NCI-H82 (cell line): ENCODE measurements around the gene EIF4E.
"Not testable (repeated sequence)": the region's sequence is repeated elsewhere in the genome, so short reads cannot be mapped to it uniquely, and the experiment has no call there.

Source experiments
- DNase-seq: peaks from one replicate; lab custom pipeline; 2025; lab: John Stamatoyannopoulos, UW

The EIF4E gene

DNA sequence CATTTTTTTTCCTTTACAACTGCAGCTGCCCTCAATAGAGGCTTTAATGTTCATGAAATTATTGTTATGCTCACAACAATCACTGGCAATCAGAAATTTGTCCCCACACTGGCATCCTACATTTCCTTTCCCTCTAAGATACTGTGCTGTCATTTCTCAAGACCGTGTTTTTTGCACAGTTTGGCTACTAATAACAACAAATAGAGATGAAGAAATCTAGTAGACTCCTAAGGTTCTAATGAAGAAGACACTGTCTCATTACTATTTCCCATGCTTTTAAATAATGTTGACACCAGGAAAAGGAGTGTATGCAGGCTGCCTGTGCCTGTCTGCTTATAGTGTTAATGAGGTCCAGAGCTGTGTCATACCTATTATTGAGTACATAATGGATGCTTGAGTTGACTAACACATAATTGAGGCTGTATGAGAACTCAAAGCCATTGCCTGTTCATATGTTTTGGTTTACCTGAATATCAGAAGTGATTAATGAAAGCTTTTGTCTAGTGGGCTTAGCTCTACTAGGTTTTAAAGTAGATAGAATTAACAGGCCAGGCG lies 1.5 kb upstream of the EIF4E start:
- no peak for DNase-seq

DNA sequence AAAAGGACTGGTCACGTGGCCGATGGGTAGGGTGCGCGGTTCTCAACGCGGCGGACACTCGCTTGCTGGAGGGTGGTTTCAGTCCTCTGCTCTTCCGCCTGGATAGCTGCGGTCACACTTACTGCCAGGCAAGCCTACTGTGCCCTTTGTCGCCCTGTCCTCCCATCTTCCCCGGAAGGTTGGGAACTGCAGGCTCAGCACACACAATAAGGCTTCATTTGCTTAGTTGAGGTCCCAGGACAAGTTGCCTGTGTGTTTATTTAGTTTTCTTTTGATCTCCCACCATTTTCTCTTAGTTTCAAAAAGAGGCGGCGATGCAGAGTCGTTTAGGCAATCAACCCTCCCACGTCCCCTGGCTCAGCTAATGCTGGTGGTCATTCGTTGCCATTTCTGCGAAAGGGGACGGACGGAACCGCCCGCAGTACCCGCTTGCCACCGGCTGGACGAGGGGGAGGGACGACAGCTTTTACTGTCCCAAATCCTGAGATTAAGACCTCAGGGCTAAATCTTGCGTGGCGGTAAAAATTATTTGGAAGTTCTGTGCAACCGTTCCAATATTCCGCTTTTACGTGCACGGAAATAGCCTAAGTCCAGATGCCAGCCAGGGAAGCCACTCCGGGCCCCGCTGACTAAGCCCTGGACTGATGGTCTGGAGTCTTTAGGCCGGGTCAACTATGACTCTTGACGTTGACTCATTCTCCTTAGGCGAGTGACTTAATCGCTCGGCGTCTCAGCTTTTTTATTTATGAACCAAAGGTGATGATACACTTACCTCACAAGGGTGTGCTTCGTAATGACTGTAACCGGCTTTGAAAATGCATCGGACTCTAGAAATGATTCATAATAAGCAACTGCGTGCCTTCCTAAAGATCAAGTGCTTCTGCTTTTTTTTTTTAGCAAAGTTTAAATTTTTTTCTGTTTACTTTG lies 671 bp upstream of the EIF4E start:
- peak; percentile 68 for DNase-seq

DNA sequence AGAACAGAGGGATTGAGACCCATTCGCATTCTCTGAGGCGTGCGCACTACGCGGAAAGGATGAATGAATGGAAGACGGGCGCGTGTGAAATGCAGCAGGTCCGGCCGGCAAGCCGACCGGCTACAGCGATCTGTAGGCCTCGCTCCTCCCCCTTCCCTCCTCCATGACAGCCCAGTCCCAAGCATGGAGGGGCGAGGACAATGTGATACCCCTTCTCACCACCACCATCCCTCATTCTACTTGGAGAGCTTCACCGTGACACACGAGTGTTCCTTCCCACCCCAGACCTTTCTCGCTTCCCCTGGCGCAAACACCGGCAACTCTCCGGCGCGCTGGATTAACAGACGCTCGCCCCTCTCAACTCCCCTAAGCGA lies 815 bp downstream of the EIF4E start:
- DNase-seq = peak; percentile 90

DNA sequence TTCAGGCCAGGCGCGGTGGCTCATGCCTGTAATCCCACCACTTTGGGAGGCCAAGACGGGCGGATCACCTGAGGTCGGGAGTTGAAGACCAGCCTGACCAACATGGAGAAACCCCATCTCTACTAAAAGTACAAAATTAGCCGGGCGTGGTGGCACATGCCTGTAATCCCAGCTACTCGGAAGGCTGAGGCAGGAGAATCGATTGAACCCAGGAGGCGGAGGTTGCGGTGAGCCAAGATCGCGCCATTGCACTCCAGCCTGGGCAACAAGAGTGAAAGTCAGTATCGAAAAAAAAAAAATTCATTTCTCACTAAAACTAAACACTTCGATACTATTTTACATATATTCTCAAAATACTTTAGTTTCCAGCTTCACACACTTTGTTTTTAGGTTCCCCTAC lies 2.7 kb downstream of the EIF4E start:
- DNase-seq = not testable (repeated sequence)

DNA sequence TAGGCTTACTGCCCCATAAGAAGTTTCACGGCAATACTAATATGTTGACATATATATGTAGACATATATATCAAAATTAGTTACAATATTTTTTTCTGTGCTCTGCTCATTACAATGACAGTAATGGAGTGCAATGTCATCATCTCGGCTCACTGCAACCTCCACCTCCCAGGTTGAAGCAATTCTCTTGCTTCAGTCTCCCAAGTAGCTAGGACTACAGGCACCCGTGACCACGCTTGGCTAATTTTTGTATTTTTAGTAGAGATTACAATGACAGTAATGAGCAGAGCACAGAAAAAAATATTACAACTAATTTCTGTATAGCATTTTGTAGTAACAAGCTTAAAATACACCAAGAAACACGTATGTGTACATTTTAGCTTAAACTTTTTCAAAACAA lies 7.6 kb downstream of the EIF4E start:
- DNase-seq = no peak

DNA sequence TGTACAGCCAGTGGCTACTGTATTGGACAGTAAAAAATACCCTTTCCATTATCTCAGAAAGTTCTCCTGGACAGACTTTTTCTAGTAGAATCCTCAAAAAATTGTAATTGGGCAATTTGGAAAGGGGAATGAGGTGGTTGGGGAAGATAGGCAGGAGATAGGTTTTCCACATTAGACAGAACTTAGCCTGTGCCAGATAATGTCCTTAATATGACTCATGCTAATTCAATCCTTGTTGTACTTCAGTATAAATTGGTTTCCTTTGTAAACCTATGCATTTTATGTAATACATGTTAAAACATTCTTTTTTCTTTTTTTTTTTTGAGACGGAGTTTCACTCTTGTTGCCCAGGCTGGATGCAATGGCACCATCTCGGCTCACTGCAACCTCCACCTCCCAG lies 8.9 kb downstream of the EIF4E start:
- DNase-seq = no peak

DNA sequence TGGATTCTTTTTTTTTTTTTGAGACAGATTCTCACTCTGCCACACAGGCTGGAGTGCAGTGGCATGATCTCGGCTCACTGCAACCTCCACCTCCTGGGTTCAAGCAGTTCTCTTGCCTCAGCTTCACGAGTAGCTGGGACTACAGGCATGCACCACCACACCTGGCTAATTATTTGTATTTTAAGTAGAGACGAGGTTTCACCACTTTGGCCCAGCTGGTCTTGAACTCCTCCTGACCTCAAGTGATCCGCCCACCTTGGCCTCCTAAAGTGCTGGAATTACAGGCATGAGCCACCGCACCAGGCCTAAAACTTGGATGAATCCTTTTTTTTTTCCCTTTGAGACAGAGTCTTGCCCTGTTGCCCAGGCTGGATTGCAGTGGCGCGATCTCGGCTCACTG lies 18.2 kb downstream of the EIF4E start:
- not testable (repeated sequence) for DNase-seq

DNA sequence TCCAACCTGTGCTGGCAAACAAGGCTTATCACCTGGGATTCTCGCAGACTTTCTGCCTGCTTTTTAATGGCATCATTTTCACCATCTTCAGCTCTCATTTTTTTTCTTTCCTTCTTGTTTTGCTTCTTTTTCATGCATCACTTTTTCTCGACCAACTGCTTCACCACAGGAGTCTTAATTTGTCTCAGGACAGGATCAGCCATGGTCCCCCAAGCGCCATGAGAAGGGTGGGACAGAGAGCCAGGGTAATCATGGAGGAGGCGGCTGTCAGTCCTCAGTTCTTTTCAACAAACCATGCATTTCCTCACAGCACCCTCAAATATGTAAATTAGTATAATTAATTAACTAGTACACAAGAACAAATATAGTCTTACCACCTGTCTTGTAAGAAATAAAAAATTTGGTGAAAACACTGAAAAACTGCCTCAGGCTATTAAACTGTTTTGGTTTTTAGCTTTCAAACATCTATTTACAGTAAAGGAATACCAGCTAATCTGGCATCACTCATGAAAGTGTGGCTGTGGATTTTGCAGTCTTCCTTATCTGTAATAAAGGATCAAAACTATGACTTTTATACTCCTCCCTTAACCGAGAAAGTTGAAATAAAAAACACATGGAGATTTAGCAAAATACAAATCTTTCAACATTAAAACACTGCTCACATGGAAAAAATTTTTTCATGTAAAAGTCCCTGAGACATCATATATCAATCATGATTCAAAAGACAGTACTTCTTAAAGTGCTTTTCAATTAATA lies 19.1 kb downstream of the EIF4E start:
- DNase-seq = no peak

DNA sequence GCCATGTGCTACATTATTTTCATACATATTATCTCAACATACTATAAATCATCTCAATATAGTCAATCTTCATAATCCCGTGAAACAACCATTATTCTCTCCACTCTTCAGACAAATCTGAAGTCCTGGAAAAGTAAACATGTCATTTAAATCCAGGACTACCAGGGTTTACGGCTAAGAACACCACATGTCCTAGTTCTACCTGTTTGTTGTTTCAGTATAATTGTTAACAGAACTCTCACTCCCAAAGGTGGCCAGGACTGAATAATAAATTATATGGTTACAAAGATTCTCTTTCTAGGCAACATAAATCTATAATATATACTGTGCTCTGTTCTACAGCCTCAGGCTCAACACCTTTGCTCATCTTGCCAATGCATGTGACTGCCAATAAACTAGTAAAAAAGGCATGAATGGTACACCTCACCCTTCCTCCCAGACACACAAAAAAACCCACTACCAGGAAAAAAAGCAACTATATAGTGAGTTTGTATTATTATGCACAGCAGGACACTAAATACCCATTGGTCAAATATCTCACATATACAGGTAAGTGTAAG lies 20.1 kb downstream of the EIF4E start:
- DNase-seq = no peak

DNA sequence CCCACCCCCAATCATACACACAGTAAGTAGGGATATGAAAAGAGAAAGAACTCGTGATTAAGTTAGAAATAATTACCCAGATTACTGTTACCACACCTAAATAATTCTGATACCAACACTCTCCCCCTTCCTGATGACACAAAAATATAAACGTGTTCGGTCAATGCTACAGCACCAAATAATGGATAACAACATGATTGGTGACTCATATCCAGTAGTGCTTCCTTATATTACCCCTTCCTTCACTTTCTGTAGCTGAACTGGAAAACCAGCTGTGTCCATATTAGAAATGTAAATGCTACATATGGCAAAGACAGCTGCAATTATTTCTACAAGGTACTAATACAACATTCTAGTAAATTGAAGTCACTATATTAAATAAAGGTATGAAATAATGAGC lies 20.8 kb downstream of the EIF4E start:
- no peak for DNase-seq

DNA sequence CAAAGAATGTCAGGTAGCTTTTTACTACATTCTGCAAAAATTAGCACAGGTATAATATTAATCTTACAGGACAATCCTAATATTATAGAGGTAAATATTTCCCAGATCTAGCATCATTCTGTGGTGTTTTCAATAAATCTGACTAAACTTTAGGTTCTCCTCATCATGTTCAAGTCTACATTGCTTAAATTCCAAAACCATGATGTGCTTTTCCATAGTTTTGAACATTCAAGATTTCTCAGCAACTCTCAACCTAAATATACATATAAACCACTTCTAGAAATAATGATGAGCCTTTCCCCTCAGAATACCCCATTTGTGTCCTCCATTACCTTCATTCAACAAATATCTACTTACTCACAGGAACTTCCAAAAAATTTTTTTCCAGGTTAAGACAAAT lies 23.1 kb downstream of the EIF4E start:
- DNase-seq = no peak

DNA sequence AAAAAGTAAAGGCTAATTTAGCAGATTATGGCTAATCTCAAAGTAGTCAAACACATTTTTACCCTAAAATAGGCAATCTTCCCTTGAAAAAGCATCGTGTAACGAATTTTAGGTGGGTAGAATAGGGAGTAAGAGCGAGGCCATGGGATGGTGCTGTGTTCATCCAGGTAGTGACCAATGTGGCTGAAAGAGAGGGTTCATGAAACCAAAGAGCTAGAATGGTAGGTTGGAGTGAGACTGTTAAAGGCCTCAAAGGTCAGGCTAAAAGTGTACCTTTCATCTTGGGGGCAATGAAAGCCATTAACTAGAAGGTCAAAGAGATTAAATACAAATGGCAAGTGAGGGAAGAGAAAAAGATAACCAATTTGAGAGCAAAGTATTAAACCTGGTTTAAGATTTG lies 23.6 kb downstream of the EIF4E start:
- DNase-seq = no peak

DNA sequence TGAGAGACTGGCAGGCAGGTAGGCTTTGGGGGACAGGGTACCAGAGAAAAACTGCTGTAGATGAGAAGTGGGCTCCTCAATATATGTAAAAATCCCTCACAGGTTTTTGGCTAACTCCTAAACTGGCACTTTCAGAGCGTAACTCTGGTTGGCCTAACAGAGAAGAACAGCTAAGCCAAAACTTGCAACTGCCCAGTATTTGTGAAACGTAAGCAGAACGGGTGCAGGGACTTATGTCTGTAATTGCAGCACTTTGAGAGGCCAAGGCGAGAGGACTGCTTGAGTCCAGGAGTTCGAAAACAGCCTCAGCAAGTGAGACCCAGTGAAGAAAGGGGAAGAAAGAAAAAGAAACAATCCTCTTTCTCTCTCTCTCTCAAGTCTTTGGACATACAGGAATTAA lies 25.0 kb downstream of the EIF4E start:
- no peak for DNase-seq

DNA sequence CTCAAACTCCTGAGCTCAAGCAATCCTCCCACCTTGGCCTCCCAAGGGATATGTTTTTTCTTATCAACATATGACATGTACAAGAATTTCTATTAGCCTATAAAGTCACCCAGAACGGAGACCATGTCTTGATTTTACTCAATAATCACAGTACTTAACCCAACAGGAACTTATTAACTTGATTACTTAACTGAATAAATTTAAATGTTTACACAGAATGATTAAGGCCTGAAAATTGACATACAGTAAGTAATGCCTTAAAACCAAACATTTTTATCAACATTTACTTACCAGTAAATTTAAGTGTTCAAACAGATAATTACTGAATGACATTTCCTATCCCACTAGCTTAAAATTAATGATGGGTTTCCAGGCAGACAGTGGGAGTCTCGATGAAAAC lies 25.4 kb downstream of the EIF4E start:
- DNase-seq = no peak

DNA sequence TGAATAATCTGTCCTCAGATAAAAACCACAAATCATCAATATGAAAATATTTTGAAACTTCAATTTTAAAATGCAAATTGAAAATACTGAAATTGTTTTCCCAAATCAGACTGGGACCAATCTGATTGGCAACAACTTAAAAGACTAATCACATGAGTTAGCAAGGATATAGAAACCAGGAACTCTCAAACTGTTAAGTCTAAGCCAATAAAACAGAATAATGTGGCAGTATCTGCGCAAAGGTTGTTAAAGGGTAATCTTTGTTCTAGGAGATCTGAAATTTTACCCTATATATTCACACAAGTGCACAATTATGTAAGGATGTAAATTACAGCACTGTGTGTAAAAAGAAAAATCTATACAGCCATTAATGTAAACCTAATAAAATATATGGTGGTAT lies 29.7 kb downstream of the EIF4E start:
- DNase-seq = no peak

DNA sequence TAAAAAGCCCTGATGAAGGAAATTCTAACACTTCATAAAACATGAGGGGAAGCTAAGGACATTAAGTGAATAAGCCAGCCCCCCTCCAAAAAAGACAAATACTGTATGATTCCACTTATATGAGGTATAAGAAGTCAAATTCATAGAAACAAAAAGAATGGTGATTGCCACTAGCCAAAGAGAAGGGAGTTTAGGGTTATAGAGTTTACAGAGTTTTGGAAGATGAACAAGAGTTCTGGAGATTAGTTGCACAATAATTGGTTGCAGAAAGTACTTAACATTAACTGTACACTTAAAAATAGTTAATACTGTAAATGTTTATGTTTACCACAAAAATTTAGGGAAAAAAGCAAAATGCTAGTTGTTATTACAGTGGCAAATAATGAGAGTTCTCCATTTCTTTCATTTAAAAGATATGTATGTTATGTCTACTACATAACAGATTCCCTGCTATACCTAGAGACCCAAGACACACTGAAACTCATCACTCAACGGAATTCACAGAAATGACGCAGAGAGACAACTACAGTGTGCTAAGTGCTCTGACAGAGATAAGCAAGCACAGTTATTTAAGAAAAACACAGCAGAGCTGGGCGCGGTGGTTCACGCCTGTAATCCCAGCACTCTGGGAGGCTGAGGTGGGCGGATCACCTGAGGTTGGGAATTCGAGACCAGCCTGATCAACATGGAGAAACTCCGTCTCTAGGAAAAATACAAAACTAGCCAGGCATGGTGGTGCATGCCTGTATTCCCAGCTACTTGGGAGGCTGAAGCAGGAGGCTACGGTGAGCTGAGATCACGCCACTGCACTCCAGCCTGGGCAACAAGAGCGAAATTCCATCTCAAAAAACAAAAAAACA lies 37.2 kb downstream of the EIF4E start:
- no peak for DNase-seq

DNA sequence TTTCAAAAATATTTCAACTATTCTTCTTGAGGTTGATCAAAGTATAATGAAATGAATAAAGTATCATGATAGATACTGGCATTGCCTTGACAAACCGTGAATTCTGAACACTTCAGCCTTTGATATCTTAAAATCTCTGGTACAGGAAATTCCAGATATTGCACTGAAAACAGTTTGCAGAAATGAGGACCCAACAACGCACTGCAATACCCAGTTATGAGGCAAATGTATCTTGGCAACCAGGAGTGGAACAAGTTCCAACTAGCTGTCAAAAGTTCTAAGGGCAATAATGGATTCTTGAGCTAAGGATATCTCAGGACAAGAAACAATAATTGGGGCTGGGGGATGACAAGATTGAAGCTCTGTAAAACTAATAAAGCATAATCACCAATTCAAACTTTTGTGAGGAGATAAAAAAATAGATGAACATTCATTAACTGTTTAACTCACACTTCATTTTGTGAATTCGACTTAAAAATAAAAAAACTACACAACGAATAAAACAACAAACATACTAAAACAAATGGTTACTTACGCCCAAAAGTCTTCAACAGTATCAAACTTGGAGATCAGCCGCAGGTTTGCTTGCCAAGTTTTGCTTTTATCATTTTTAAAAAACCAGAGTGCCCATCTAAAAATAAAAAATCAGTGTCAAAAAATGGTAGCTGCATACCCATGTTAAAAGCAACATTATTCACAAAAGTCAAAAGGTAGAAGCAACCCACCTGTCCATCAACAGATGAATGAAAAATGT lies 38.1 kb downstream of the EIF4E start:
- no peak for DNase-seq

DNA sequence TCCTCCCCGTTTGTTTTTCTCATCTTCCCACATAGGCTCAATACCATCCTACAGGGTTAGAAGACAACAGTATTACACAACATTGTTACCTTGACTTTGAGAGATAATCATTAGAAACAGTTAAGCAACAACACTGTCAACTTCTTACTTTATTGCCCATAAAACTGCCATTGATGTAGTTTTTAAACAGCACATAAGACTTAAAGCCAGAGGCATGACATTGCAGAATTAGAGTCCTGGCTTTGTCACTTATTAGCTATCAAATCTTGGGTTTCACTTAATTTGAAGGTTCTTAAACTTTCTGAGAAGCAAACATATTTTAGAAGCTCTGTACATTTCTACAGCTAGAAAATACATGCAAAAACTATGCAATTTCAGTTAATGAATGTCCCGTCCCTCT lies 41.8 kb downstream of the EIF4E start:
- no peak for DNase-seq

DNA sequence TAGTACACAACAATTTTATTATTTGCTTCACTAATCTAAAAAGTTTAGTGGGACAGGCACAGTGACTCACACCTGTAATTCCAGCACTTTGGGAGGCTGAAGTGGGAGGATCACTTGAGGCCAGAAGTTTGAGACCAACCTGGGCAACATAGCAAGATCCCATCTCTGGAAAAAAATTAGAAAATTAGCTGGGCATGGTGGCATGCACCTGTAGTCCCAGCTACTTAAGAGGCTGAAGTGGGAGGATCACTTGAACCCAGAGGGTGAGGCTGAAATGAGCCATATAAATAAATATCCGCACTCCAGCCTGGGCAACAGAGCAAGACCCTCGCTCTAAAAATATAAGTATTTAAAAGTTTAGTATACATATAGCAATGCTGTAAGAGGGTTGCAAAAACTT lies 42.6 kb downstream of the EIF4E start:
- not testable (repeated sequence) for DNase-seq

DNA sequence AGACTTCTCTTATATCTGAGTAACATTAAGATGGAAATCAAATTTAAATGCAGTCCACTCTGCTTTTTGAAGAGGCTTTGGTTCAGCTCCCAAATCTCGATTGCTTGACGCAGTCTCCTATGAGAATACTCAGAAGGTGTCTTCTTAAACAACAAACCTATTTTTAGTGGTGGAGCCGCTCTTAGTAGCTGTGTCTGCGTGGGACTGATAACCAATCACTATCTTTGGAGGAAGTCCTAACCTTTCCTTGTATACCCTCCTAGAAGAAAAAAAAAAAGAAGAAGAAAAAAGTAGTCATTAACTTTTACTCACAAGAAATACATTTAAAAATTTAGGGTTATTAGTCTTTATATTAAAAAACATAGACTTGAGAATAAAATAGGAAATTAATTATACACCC lies 48.0 kb downstream of the EIF4E start:
- DNase-seq = not testable (repeated sequence)

DNA sequence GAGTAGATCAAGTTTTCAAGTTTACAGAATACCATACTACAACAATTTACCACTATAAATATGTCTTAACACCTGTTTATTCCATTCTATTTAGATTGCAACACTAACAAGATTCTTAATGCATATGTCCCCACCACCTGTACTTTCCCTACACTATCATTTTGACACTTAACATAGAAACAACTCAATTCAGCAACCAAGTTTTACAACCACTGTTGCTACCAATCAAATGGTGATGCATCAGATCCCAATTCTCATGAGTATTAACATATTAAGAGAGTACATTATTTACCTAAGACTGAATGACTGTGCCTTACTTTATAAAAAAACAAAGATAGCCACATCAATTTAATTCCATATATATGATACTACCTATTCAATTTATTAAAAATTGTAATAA lies 49.4 kb downstream of the EIF4E start:
- DNase-seq = no peak
